Left cardiac atrium (tissue), 4 donors: ENCODE measurements around the gene PDIA4. TPM values are rescaled to one million over a fixed set of nuclear protein-coding genes. Genes with fewer than 3 reads are reported as not detected.
"Not testable (repeated sequence)": the region's sequence is repeated elsewhere in the genome, so short reads cannot be mapped to it uniquely, and the experiment has no call there.

Experiments used
- ATAC-seq, 2 donors: fragments of 200-7000 bp; cut with Tn5 transposase; one replicate each; pipeline ENCODE4 v1.9.1; 2020; ENCODE audit warnings: mild to moderate bottlenecking in 2 of 2, moderate library complexity in 2 of 2
- DNase-seq: peaks from one replicate; pipeline ENCODE4 v3.0.0-alpha.2; 2020
- intact Hi-C, 2 donors: fragments of 100-400 bp; cut with DNase I; formaldehyde crosslinking; loops; one replicate each; pipeline versions ENCODE4 v1.14.1 to v1.15.1; 2022 to 2023
- total RNA-seq, 2 donors: library from RNA; stranded (reverse); fragmentation: NEBNext Ultra II Directional; extraction: Animal tissue kit (Norgen Biotek cat#: 25700); gene quantifications; one replicate each; pipeline ENCODE4 v1.2.1, GENCODE V29; 2021
- donor health status: DM: no; HTN: yes; CAD: no.
- donor health status: DM: no; HTN: yes; CAD: no; lungs with severe emphysema.
- donor health status: DM: yes; HTN: yes; CAD: no.
- donor health status: Dilated cardiomyopathy.

The PDIA4 gene
- total RNA-seq, 2 donors from 2014 or later: 56.2 to 95.3 TPM

- no peak for ATAC-seq
- intact Hi-C loops: no loop called here
These were observed 18.1 kb upstream of the PDIA4 start for GRCh38 chr7:149046416-149046815.

GRCh38 chr7:149043936-149044335 is 15.6 kb upstream of the PDIA4 start:
- intact Hi-C loops: no loop called here
- DNase-seq (no peak), ATAC-seq (no peak)

More at GRCh38 chr7:149046416-149046815, 18.1 kb upstream of the PDIA4 start:
- no peak for DNase-seq

GRCh38 chr7:149041350-149041749 is 13.0 kb upstream of the PDIA4 start:
- ATAC-seq (no peak), DNase-seq (no peak)
- intact Hi-C loops: no loop called here

GRCh38 chr7:149038641-149039040 is 10.3 kb upstream of the PDIA4 start:
- ATAC-seq, DNase-seq, intact Hi-C loops: not testable (repeated sequence)

- intact Hi-C loops: no loop called here
- no peak for ATAC-seq
- DNase-seq: no peak
These were observed 8.4 kb upstream of the PDIA4 start for GRCh38 chr7:149036676-149037075.

GRCh38 chr7:149031353-149031910 is 3.1 kb upstream of the PDIA4 start:
- intact Hi-C loops: no loop called here
- no peak for ATAC-seq
- no peak for DNase-seq

GRCh38 chr7:149030439-149030838 is 2.1 kb upstream of the PDIA4 start:
- not testable (repeated sequence) for DNase-seq

GRCh38 chr7:149027611-149028345 is 527 bp downstream of the PDIA4 start:
- intact Hi-C loops: loop anchor here in 1 of 2 donors (5.0 kb wide), 1 partner anchor 40 kb away; no protein-coding TSS in a partner anchor
- peak in 1 of 2 donors; percentile 3 for ATAC-seq
- DNase-seq: no peak

More at GRCh38 chr7:149030439-149030838, 2.1 kb upstream of the PDIA4 start:
- intact Hi-C loops, ATAC-seq: not testable (repeated sequence)

- DNase-seq (no peak), ATAC-seq (no peak)
- intact Hi-C loops: loop anchor here in 1 of 2 donors (5.0 kb wide), 1 partner anchor 40 kb away; no protein-coding TSS in a partner anchor
These were observed 1.2 kb downstream of the PDIA4 start for GRCh38 chr7:149027055-149027454.

- DNase-seq (no peak), ATAC-seq (no peak)
- intact Hi-C loops: no loop called here
These were observed 4.6 kb downstream of the PDIA4 start for GRCh38 chr7:149023662-149024061.

- intact Hi-C loops: no loop called here
- ATAC-seq: no peak
- no peak for DNase-seq
These were observed 5.4 kb downstream of the PDIA4 start for GRCh38 chr7:149022756-149023360.

- intact Hi-C loops: no loop called here
- ATAC-seq (no peak), DNase-seq (no peak)
These were observed 6.6 kb downstream of the PDIA4 start for GRCh38 chr7:149021725-149022062.

GRCh38 chr7:149020483-149020882 is 7.8 kb downstream of the PDIA4 start:
- DNase-seq (no peak), ATAC-seq (no peak)
- intact Hi-C loops: no loop called here

- ATAC-seq (no peak), DNase-seq (no peak)
- intact Hi-C loops: no loop called here
These were observed 11.4 kb downstream of the PDIA4 start for GRCh38 chr7:149016876-149017275.

- no peak for ATAC-seq
- intact Hi-C loops: no loop called here
- DNase-seq: no peak
These were observed 14.0 kb downstream of the PDIA4 start for GRCh38 chr7:149014309-149014708.

GRCh38 chr7:149013876-149014275 is 14.4 kb downstream of the PDIA4 start:
- intact Hi-C loops: no loop called here
- DNase-seq (no peak), ATAC-seq (no peak)

GRCh38 chr7:149012730-149013129 is 15.6 kb downstream of the PDIA4 start:
- intact Hi-C loops, DNase-seq, ATAC-seq: not testable (repeated sequence)

GRCh38 chr7:149011491-149011890 is 16.8 kb downstream of the PDIA4 start:
- intact Hi-C loops: no loop called here
- no peak for DNase-seq
- ATAC-seq: no peak

GRCh38 chr7:149010451-149010850 is 17.9 kb downstream of the PDIA4 start:
- no peak for DNase-seq

GRCh38 chr7:149009527-149009926 is 18.8 kb downstream of the PDIA4 start:
- intact Hi-C loops: loop anchor here in 1 of 2 donors (10.0 kb wide), 1 partner anchor 55 kb away; no protein-coding TSS in a partner anchor
- ATAC-seq: no peak
- DNase-seq: no peak

More at GRCh38 chr7:149010451-149010850, 17.9 kb downstream of the PDIA4 start:
- ATAC-seq: no peak
- intact Hi-C loops: no loop called here
